Keratinocyte (primary cell): ENCODE data around the gene HOXA6.

Experiments used
- EZH2 ChIP-seq: IDR thresholded peaks from one replicate; pipeline ENCODE4 v1.6.1; 2012; ENCODE audit warnings: inconsistent platforms, mild to moderate bottlenecking, low read length, moderate library complexity
- TF ChIP-seq, protein P1 (sequence below), 3 experiments: IDR thresholded peaks in 1 of 3; conservative IDR thresholded peaks in 1 of 3; optimal IDR thresholded peaks in 1 of 3; 2 replicates in 2 of 3; 3 replicates in 1 of 3; pipeline versions ENCODE3 to v1.5.1; 2011; ENCODE audit warnings: low read length in 3 of 3, mild to moderate bottlenecking in 3 of 3, moderate library complexity in 2 of 3, control low read depth in 1 of 3, inconsistent platforms in 1 of 3; ENCODE audit not compliant: insufficient read depth in 2 of 3; ENCODE audit errors: extremely low read depth in 1 of 3

- TF ChIP-seq, protein P1, sequence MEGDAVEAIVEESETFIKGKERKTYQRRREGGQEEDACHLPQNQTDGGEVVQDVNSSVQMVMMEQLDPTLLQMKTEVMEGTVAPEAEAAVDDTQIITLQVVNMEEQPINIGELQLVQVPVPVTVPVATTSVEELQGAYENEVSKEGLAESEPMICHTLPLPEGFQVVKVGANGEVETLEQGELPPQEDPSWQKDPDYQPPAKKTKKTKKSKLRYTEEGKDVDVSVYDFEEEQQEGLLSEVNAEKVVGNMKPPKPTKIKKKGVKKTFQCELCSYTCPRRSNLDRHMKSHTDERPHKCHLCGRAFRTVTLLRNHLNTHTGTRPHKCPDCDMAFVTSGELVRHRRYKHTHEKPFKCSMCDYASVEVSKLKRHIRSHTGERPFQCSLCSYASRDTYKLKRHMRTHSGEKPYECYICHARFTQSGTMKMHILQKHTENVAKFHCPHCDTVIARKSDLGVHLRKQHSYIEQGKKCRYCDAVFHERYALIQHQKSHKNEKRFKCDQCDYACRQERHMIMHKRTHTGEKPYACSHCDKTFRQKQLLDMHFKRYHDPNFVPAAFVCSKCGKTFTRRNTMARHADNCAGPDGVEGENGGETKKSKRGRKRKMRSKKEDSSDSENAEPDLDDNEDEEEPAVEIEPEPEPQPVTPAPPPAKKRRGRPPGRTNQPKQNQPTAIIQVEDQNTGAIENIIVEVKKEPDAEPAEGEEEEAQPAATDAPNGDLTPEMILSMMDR (optimal IDR thresholded peaks at IDR 0.05 in 1 of 3, IDR thresholded peaks at IDR 0.05 in 1 of 3, conservative IDR thresholded peaks at IDR 0.05 in 1 of 3; ENCODE audit: extremely low read depth in 1 of 3, insufficient read depth in 2 of 3, low read length in 3 of 3) = no peak
- no peak for TF ChIP-seq EZH2
Observed at GRCh38 chr7:27144781-27145164, 2.8 kb downstream of the HOXA6 start.
